Kasumi-1 (cell line): ENCODE results near the gene PNLIPRP2.

Source experiments
- DNase-seq, 2 experiments: peaks; one replicate each; lab custom pipeline; 2025; lab: John Stamatoyannopoulos, UW

Gene PNLIPRP2

DNA sequence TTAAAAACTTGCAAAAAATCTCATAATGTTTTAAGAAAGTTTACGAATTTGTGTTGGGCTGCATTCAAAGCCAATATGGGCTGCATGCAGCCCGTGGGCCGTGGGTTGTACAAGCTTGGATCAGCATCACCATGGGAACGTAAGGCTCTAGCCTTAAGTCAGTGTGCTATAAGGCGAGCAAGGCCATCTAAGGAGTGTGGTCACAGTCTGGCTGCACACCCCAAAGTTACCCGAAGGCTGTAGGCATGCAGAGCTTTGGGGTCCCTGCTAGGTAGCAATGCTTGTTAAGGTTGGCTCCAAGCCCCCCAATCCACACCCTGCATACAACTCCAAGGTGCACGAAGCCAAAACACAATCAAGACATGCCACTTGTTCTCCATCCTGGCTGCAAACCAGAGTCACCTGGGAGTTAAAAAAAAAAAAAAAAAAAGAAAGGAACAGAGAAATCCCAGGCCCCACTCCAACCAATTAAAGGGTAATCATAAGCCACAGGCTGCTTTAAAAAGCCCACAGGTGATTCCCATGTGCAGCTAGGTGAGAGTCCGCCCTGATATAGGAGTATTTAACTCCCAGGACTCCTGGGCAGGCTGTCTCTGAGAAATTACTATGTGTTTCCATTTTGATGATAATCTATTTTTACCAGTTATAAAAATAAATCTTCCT, 8.5 kb upstream of the PNLIPRP2 start:
- DNase-seq, result no peak

DNA sequence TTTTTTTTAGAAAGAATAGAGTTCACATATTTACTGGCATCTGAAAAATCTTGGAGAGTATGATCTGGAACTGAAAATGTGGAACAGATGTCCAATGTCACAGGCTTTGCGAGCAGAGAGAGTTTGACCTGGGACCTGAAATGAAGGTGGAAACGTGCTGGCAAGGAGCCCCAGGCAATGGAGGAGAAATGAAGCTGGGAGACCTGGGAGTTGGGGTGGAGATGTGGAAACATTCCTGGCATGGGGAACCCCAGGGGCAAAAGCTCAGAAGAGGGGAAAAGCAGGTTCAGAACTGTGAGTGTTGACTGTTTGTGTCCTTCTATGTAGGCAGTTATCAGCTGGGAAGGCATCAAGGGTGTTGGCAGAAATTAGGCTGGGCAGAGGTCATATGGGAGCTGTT, 7.3 kb upstream of the PNLIPRP2 start:
- no peak for DNase-seq

DNA sequence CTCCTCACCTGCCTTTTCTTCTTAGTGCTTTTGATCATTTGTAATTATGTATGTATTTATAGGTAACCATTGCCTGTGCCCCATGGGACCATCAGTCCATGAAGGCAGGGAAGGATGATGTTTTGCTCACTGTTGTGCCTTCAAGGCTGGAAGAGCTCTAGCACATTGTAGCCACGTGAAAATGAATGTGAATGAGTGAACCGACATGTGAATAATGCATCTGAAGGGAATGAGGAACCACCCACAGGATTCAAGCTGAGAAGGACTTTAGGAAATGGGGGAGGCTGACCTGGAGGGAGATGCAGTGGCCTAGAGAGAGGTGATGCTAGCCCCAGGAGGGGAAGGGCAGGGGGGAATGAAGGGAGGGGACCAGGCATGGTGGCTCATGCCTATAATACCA, 6.0 kb upstream of the PNLIPRP2 start:
- DNase-seq, result no peak

- no peak for DNase-seq
Observed at GRCh38 chr10:116615199-116615776, 5.5 kb upstream of the PNLIPRP2 start.

- no peak for DNase-seq
Observed at GRCh38 chr10:116621476-116621875, 723 bp downstream of the PNLIPRP2 start.

DNA sequence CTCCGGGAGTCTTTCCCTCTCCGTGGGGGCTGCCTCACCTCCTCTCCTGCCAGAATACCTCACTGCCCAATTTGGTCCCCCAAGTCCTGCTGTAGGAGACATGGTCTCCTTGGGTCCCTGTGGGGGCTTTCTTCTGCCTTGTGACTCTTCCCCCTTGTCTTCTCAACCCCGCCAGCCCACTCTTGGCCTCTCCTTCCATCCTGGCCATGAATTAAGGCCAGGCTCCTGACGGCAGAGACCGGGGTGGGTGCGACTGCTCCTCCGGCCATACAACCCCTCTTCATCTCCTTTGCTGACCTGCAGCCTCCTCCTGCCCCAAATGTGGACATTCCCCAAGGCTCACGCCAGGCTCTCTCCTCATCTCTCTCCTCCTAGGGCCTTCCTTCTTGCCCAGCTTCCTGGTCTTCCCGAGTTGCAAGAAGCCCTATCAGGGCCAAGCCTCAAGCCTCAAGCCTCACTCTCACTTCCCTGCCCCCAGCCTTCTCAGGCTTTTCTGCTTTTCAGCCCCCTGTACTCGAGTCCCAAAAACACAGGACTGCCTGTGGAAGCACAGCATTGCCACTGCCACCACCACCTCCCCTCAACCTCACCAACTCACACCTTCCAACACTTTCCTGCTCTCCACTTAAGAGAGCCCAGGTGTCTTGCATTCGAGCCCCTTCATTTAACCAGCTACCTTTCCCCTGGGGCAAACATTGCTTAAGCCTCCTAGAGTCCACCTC, 1.3 kb downstream of the PNLIPRP2 start:
- no peak for DNase-seq

- no peak for DNase-seq
Observed at GRCh38 chr10:116625845-116626244, 5.1 kb downstream of the PNLIPRP2 start.

GRCh38 chr10:116626815-116627214, 6.1 kb downstream of the PNLIPRP2 start:
- DNase-seq, result no peak

- no peak for DNase-seq
Observed at GRCh38 chr10:116627386-116627933, 6.7 kb downstream of the PNLIPRP2 start.

DNA sequence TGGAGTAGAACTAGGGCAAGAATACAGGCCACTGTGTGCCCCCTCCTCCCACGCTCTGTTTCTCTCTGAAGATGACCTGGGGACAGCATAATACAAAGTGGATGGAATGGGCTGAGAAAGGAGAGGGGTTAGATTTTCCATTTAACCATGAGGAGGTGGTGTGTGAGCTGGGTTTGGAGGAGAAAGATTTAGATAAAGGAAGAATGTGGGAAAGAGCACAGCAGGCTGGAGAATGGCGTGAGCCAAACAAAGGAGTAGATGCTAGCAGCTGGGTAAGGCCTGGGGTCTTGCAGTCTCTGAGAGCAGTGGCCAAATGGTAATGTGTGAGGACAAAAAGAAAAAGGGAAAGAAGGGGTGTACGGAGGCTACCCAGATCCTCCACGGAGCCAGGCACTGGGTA, 8.6 kb downstream of the PNLIPRP2 start:
- no peak for DNase-seq

DNA sequence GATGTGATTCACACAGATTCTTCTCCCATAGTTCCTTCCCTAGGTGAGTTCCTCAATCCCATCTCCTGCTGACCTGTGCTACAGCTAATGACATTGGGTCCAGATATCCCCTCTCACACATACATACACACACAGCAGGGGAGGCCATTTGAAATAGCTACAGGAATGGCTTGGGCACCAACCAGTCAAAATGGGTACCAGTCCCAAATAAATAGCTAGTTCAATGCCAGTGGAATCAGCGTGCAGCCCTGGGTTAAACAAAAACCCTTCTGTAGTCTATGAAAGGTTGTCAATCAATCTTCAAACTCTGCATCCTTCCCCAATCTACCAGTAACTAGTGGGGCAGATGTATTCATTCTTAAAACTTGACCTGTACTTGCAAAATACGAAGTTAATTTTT, 9.3 kb downstream of the PNLIPRP2 start:
- DNase-seq, result no peak

- DNase-seq, result no peak
Observed at GRCh38 chr10:116631871-116632295, 11.1 kb downstream of the PNLIPRP2 start.

GRCh38 chr10:116632596-116633215, 12.0 kb downstream of the PNLIPRP2 start:
- DNase-seq, result no peak

- DNase-seq, result no peak
Observed at GRCh38 chr10:116633216-116633600, 12.5 kb downstream of the PNLIPRP2 start.

DNA sequence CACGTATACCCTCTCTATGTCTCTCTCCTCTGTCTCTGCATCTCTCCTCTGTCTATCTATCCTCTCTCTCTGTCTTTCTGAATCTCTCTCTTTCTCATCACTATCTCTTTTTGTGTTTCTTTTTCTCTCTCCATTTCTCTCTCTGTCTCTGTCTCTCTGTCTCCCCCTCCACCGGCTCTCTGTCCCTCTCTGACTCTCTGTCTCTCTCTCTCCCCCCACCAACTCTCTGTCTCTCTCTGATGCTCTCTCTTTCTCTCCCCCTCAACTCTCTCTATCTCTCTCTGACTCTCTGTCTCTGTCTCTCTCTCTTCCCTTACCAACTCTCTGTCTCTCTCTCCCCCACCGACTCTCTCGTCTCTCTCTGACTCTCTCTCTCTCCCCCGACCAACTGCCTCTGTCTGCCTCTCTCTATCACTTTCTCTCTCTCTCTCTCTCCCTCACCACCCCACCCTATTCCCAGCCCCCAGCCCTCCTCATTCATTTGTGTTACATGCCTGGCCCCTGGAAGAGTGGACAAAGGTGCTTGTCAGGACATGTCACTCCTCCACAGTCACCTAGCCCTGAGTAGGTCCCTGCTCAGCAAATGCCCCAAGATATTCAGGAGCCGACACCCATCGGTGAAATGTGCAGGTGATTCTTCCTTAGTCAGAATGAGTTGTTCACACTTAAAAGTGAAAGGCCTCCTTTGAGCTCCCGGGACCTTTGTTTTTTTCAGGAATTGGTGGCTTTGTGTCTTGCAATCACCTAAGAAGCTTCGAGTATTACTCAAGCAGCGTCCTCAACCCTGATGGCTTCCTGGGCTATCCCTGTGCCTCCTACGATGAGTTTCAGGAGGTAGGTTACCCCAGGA, 13.6 kb downstream of the PNLIPRP2 start:
- DNase-seq, result no peak

DNA sequence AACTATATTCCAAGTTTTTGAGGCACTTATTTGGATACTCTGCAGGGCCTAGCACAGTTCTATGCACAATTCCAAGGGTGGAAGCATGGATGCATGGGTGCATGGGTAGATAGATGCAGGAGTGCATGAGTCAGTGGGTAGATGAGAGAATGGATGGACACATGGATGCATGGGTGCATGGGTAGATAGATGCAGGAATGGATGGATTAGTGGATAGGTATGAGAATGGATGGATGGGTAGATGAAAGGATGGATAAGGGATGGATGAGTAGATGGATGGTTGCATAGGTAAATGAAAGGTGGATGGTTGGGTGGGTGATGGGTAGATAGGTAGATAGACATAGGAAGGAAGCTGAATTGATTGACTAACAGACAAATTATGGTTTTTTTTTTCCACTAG, 15.6 kb downstream of the PNLIPRP2 start:
- no peak for DNase-seq

DNA sequence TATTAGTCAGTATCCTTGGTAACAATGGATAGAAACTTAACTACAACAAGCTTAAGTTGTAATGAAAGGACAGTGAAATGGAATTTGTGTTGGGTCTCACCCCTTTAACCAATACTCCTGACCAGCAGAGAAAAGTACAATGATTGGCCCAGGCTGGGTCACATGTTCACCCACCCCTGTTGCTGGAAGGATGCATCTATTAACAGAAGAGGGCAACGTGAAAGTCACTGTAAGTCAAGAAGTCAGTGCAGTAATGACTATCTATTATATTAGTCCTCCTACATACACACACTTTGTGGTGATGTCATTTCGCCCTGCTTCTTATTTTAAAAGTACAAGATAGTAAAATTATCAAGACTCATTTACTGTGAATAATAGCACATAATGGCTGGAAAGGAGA, 16.2 kb downstream of the PNLIPRP2 start:
- no peak for DNase-seq

GRCh38 chr10:116637830-116638229, 17.1 kb downstream of the PNLIPRP2 start:
- no peak for DNase-seq

DNA sequence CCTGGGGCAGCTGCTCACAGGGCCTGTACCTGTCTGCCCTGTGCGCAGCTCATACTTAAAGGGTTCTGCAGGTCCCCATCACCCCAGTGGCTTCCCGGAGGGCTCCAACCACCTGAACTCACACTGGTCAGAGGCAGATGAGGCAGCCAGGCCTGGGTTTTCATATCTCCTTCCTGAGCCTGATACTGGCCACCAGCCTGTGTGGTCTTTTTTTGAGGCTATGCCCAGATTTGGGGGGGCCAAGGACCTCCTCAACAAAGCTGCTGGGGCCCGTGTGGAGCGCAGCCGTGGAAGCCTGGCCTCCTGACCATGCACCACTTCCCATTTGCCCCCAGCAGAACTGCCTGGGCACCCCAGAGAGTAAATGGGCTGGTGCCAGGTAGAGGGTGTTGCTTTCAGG, 25.7 kb downstream of the PNLIPRP2 start:
- DNase-seq, result no peak

- DNase-seq, result no peak
Observed at GRCh38 chr10:116648903-116649302, 28.1 kb downstream of the PNLIPRP2 start.

GRCh38 chr10:116653885-116654284, 33.1 kb downstream of the PNLIPRP2 start:
- DNase-seq, result no peak

GRCh38 chr10:116654816-116655215, 34.1 kb downstream of the PNLIPRP2 start:
- DNase-seq, result no peak
